ENCODE measurements around the gene MSH4.

The MSH4 gene

GRCh38 chr1:75787524-75787923 lies 9.2 kb upstream of the MSH4 start:
- DNase-seq (ENCODE audit: low read depth, low spot score) = no peak
- H3K4me3 ChIP-seq (ENCODE audit: low read depth, low read length) = peak overlapping the region; percentile 89
- in situ Hi-C loops (cut with HindIII; ENCODE audit: low sequenced_read_pairs) = no loop called here
- no peak for TF ChIP-seq CTCF (IDR thresholded peaks at IDR 0.05; ENCODE audit: low read depth, low read length)

- DNase-seq (ENCODE audit: low read depth, low spot score) = no peak
- TF ChIP-seq CTCF (IDR thresholded peaks at IDR 0.05; ENCODE audit: low read depth, low read length) = no peak
- in situ Hi-C loops (cut with HindIII; ENCODE audit: low sequenced_read_pairs) = no loop called here
- H3K4me3 ChIP-seq (ENCODE audit: low read depth, low read length) = no peak overlapping the region
Observed at GRCh38 chr1:75789988-75790387, 6.7 kb upstream of the MSH4 start.

GRCh38 chr1:75791022-75791421 lies 5.7 kb upstream of the MSH4 start:
- TF ChIP-seq CTCF (IDR thresholded peaks at IDR 0.05; ENCODE audit: low read depth, low read length) = no peak
- peak overlapping the region; percentile 0 for H3K4me3 ChIP-seq (ENCODE audit: low read depth, low read length)
- in situ Hi-C loops (cut with HindIII; ENCODE audit: low sequenced_read_pairs) = no loop called here
- DNase-seq (ENCODE audit: low read depth, low spot score) = peak; percentile 29

GRCh38 chr1:75792091-75792490 lies 4.6 kb upstream of the MSH4 start:
- no peak overlapping the region for H3K4me3 ChIP-seq (ENCODE audit: low read depth, low read length)
- DNase-seq (ENCODE audit: low read depth, low spot score) = no peak
- no peak for TF ChIP-seq CTCF (IDR thresholded peaks at IDR 0.05; ENCODE audit: low read depth, low read length)
- in situ Hi-C loops (cut with HindIII; ENCODE audit: low sequenced_read_pairs) = no loop called here

- no peak for TF ChIP-seq CTCF (IDR thresholded peaks at IDR 0.05; ENCODE audit: low read depth, low read length)
- no peak for DNase-seq (ENCODE audit: low read depth, low spot score)
- in situ Hi-C loops (cut with HindIII; ENCODE audit: low sequenced_read_pairs) = no loop called here
- no peak overlapping the region for H3K4me3 ChIP-seq (ENCODE audit: low read depth, low read length)
Observed at GRCh38 chr1:75794382-75794781, 2.3 kb upstream of the MSH4 start.

GRCh38 chr1:75795703-75796193 lies 934 bp upstream of the MSH4 start:
- in situ Hi-C loops (cut with HindIII; ENCODE audit: low sequenced_read_pairs) = no loop called here
- DNase-seq (ENCODE audit: low read depth, low spot score) = no peak
- H3K4me3 ChIP-seq (ENCODE audit: low read depth, low read length) = no peak overlapping the region
- no peak for TF ChIP-seq CTCF (IDR thresholded peaks at IDR 0.05; ENCODE audit: low read depth, low read length)

- no peak overlapping the region for H3K4me3 ChIP-seq (ENCODE audit: low read depth, low read length)
- in situ Hi-C loops (cut with HindIII; ENCODE audit: low sequenced_read_pairs) = no loop called here
- TF ChIP-seq CTCF (IDR thresholded peaks at IDR 0.05; ENCODE audit: low read depth, low read length) = no peak
- no peak for DNase-seq (ENCODE audit: low read depth, low spot score)
Observed at GRCh38 chr1:75797273-75797588, 549 bp downstream of the MSH4 start.

Measured in astrocyte of the spinal cord (primary cell).